Upper lobe of left lung (tissue), 6 donors: Measurements from ENCODE around the gene RAD51AP1. TPM values are rescaled to one million over a fixed set of nuclear protein-coding genes. Genes with fewer than 3 reads are reported as not detected.

Source experiments
- ATAC-seq, 2 donors: fragments of 200-7000 bp; cut with Tn5 transposase; one replicate each; pipeline ENCODE4 v1.9.1; 2022; ENCODE audit warnings: mild to moderate bottlenecking in 2 of 2, moderate library complexity in 2 of 2; ENCODE audit not compliant: low FRiP score in 2 of 2
- DNase-seq, 2 donors: peaks; one replicate each; pipeline ENCODE4 v3.0.0-alpha.2; 2019 to 2020
- H3K27ac ChIP-seq, 4 donors: fragments of 200-600 bp; sonication (generic); one replicate each; pipeline ENCODE4 v1.5.1; 2016 to 2019
- H3K27me3 ChIP-seq, 4 donors: fragments of 200-600 bp; sonication (generic); one replicate each; pipeline ENCODE4 v1.5.1; 2017 to 2019
- H3K36me3 ChIP-seq, 4 donors: fragments of 200-600 bp; sonication (generic); one replicate each; pipeline ENCODE4 v1.5.1; 2016 to 2019
- H3K4me1 ChIP-seq, 4 donors: fragments of 200-600 bp; sonication (generic); one replicate each; pipeline ENCODE4 v1.5.1; 2018 to 2019
- H3K4me3 ChIP-seq, 4 donors: fragments of 200-600 bp; sonication (generic); one replicate each; pipeline ENCODE4 v1.5.1; 2017 to 2019; ENCODE audit warnings: mild to moderate bottlenecking in 2 of 4, moderate library complexity in 1 of 4
- H3K9me3 ChIP-seq, 4 donors: fragments of 200-600 bp; sonication (generic); one replicate each; pipeline ENCODE4 v1.5.1; 2018 to 2019
- EP300 ChIP-seq, 4 donors: sonication (generic); formaldehyde crosslinking; IDR thresholded peaks; one replicate each; pipeline ENCODE4 v1.5.1; 2017; ENCODE audit warnings: antibody characterized with exemption in 4 of 4, control low read depth in 2 of 4
- POLR2A ChIP-seq, 4 donors: fragments of 450-650 bp; IDR thresholded peaks; one replicate each; pipeline ENCODE4 v1.5.1; 2016 to 2017; ENCODE audit warnings: antibody characterized with exemption in 4 of 4, mild to moderate bottlenecking in 2 of 4
- POLR2AphosphoS5 ChIP-seq, 2 donors: sonication (generic); formaldehyde crosslinking; IDR thresholded peaks; one replicate each; pipeline ENCODE4 v1.5.1; 2017; ENCODE audit warnings: antibody characterized with exemption in 2 of 2
- WGBS, 2 donors: methylation state at CpG; one replicate each; pipeline ENCODE4 v1.1.5; 2017 to 2018; 5-methylcytosine and 5-hydroxymethylcytosine counted together
- total RNA-seq, 6 donors: library from RNA; depleted of rRNA in 4 of 6; stranded (reverse); fragments of >200 nt in 4 of 6; gene quantifications; one replicate each; pipeline versions ENCODE4 v1.1.0 to v1.2.1, GENCODE V29; 2016 to 2021
- TF ChIP-seq, protein P1 (sequence below), 6 experiments: fragments of 450-650 bp in 4 of 6; fragments of 200-600 bp in 2 of 6; sonication (generic) in 2 of 6; IDR thresholded peaks; one replicate each; pipeline ENCODE4 v1.5.1; 2016 to 2019; ENCODE audit warnings: antibody characterized with exemption in 6 of 6
- donor health status: DM: no; HTN: no; CAD: no; lungs with moderate emphysema.
- donor health status: DM: no; HTN: yes; CAD: no; lungs with severe emphysema.

Gene RAD51AP1
- total RNA-seq, 6 donors from 2014 or later: 1.0 to 5.0 (median 2.1) TPM

- peaks cover 0 to 6% (median 0%) of the 10 kb centered on the region in 4 donors for H3K4me1 ChIP-seq
- no peak for DNase-seq
- no peaks in the 10 kb centered on the region for H3K36me3 ChIP-seq
- ATAC-seq: no peak
- no peak for TF ChIP-seq POLR2AphosphoS5 (IDR thresholded peaks at IDR 0.05)
- TF ChIP-seq POLR2A (IDR thresholded peaks at IDR 0.05): no peak
- TF ChIP-seq, protein P1, sequence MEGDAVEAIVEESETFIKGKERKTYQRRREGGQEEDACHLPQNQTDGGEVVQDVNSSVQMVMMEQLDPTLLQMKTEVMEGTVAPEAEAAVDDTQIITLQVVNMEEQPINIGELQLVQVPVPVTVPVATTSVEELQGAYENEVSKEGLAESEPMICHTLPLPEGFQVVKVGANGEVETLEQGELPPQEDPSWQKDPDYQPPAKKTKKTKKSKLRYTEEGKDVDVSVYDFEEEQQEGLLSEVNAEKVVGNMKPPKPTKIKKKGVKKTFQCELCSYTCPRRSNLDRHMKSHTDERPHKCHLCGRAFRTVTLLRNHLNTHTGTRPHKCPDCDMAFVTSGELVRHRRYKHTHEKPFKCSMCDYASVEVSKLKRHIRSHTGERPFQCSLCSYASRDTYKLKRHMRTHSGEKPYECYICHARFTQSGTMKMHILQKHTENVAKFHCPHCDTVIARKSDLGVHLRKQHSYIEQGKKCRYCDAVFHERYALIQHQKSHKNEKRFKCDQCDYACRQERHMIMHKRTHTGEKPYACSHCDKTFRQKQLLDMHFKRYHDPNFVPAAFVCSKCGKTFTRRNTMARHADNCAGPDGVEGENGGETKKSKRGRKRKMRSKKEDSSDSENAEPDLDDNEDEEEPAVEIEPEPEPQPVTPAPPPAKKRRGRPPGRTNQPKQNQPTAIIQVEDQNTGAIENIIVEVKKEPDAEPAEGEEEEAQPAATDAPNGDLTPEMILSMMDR (IDR thresholded peaks at IDR 0.05): no peak
- TF ChIP-seq EP300 (IDR thresholded peaks at IDR 0.05): no peak
- H3K4me3 ChIP-seq: no peak overlapping the region
- H3K27me3 ChIP-seq: no peaks in the 10 kb centered on the region
- 85 to 87% methylated on average over 6 to 7 of the region's 7 CpGs for WGBS, 2 donors
- no peaks in the 10 kb centered on the region for H3K9me3 ChIP-seq
- H3K27ac ChIP-seq: no peak overlapping the region
These were observed 46.2 kb downstream of the RAD51AP1 start for GRCh38 chr12:4584896-4585295.

DNA sequence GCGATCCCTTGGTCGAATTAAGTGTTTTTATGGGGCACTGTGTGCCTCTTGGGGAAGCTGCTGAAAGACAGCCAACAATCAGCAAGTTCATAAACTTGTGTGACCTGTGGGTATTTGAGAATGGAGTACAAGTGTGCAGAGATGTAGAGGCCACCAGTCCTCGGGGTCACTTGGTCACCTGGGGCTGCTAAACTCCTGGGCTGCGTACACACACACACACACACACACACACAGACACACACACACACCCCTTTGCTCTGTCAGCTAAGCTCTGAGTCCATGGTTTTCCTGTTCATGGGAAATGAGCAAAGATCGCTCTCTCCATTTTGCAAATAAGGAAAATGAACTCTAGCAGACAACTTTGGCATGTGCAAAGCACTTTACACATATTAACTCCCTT is 47.8 kb downstream of the RAD51AP1 start:
- DNase-seq: no peak
- H3K4me1 ChIP-seq: no peaks in the 10 kb centered on the region

GRCh38 chr12:4587108-4587507 is 48.4 kb downstream of the RAD51AP1 start:
- WGBS, 2 donors: 81 to 82% methylated on average over 9 of the region's 9 CpGs
- Histone ChIP-seq H3K36me3 (no peaks in the 10 kb centered on the region), H3K9me3 (no peaks in the 10 kb centered on the region), H3K27me3 (no peaks in the 10 kb centered on the region), H3K4me1 (no peaks in the 10 kb centered on the region), H3K27ac (no peak overlapping the region), H3K4me3 (no peak overlapping the region)
- ATAC-seq: no peak
- TF ChIP-seq EP300 (IDR thresholded peaks at IDR 0.05) (no peak), POLR2AphosphoS5 (IDR thresholded peaks at IDR 0.05) (no peak), POLR2A (IDR thresholded peaks at IDR 0.05) (no peak)
- TF ChIP-seq, protein P1 (IDR thresholded peaks at IDR 0.05): no peak
- no peak for DNase-seq

More for the DNA sequence above, 47.8 kb downstream of the RAD51AP1 start:
- Histone ChIP-seq H3K9me3 (no peaks in the 10 kb centered on the region), H3K4me3 (no peak overlapping the region), H3K27ac (no peak overlapping the region), H3K36me3 (no peaks in the 10 kb centered on the region), H3K27me3 (no peaks in the 10 kb centered on the region)
- no peak for TF ChIP-seq POLR2AphosphoS5 (IDR thresholded peaks at IDR 0.05)
- TF ChIP-seq EP300 (IDR thresholded peaks at IDR 0.05): no peak
- TF ChIP-seq, protein P1 (IDR thresholded peaks at IDR 0.05): no peak
- 43 to 58% methylated on average over 5 of the region's 5 CpGs for WGBS, 2 donors
- ATAC-seq: no peak

- no peak for ATAC-seq
- no peak for DNase-seq
- Histone ChIP-seq H3K27ac (no peak overlapping the region), H3K4me1 (no peaks in the 10 kb centered on the region), H3K27me3 (no peaks in the 10 kb centered on the region), H3K4me3 (no peak overlapping the region), H3K36me3 (no peaks in the 10 kb centered on the region), H3K9me3 (no peaks in the 10 kb centered on the region)
- 93 to 97% methylated on average over 3 of the region's 3 CpGs for WGBS, 2 donors
- TF ChIP-seq, protein P1 (IDR thresholded peaks at IDR 0.05): no peak
- TF ChIP-seq EP300 (IDR thresholded peaks at IDR 0.05) (no peak), POLR2A (IDR thresholded peaks at IDR 0.05) (no peak), POLR2AphosphoS5 (IDR thresholded peaks at IDR 0.05) (no peak)
These were observed 50.2 kb downstream of the RAD51AP1 start for GRCh38 chr12:4588916-4589315.

DNA sequence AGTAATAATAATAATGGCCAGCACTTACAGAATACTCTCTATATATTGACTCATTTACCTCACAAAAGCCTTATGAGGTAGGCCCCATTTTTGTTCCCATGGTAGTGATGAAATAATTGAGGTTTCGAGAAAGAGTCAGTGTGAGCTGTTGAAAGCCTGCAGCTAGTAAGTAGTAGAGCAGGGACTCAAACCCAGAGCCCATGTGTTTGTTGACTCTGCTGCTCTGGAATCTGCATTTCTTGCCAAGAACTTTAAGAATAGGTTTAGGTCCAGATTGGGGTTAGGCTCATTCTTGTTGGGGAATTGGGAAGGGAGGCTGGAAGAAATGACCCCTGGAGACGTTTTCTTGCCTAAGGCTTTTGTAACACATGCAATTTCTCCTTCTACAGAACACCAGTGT is 51.3 kb downstream of the RAD51AP1 start:
- no peaks in the 10 kb centered on the region for H3K36me3 ChIP-seq
- no peak overlapping the region for H3K27ac ChIP-seq
- no peaks in the 10 kb centered on the region for H3K9me3 ChIP-seq
- ATAC-seq (no peak), DNase-seq (no peak)
- WGBS, 2 donors: 60 to 67% methylated on average over 2 of the region's 2 CpGs
- H3K27me3 ChIP-seq: no peaks in the 10 kb centered on the region
- TF ChIP-seq, protein P1 (IDR thresholded peaks at IDR 0.05): no peak
- TF ChIP-seq POLR2AphosphoS5 (IDR thresholded peaks at IDR 0.05) (no peak), POLR2A (IDR thresholded peaks at IDR 0.05) (no peak), EP300 (IDR thresholded peaks at IDR 0.05) (no peak)
- no peak overlapping the region for H3K4me3 ChIP-seq
- H3K4me1 ChIP-seq: no peaks in the 10 kb centered on the region
